Measurements from ENCODE around the gene GPR141.

GPR141 gene

GRCh38 chr7:37683246-37684120 lies at the start of gene GPR141:
GPR141 (plus strand) TSS chr7:37683766; CDS start chr7:37740394, 56,628 bp downstream.
- DNase-seq (ENCODE audit: low read depth in 2 of 2) = no peak

GRCh38 chr7:37635346-37635745 lies 48.2 kb upstream of the GPR141 start:
- no peak for DNase-seq (ENCODE audit: low read depth in 2 of 2)

GRCh38 chr7:37642028-37642540 lies 41.5 kb upstream of the GPR141 start:
- no peak for DNase-seq (ENCODE audit: low read depth in 2 of 2)

- DNase-seq (ENCODE audit: low read depth in 2 of 2) = no peak
Measured at GRCh38 chr7:37643876-37644275, 39.7 kb upstream of the GPR141 start.

- no peak for DNase-seq (ENCODE audit: low read depth in 2 of 2)
Measured at GRCh38 chr7:37645282-37646050, 38.1 kb upstream of the GPR141 start.

GRCh38 chr7:37656913-37657530 lies 26.5 kb upstream of the GPR141 start:
- no peak for DNase-seq (ENCODE audit: low read depth in 2 of 2)

- no peak for DNase-seq (ENCODE audit: low read depth in 2 of 2)
Measured at GRCh38 chr7:37657816-37658215, 25.8 kb upstream of the GPR141 start.

GRCh38 chr7:37659971-37660565 lies 23.5 kb upstream of the GPR141 start:
- no peak for DNase-seq (ENCODE audit: low read depth in 2 of 2)

- DNase-seq (ENCODE audit: low read depth in 2 of 2) = no peak
Measured at GRCh38 chr7:37660614-37661013, 23.0 kb upstream of the GPR141 start.

GRCh38 chr7:37663693-37664092 lies 19.9 kb upstream of the GPR141 start:
- no peak for DNase-seq (ENCODE audit: low read depth in 2 of 2)

GRCh38 chr7:37665352-37666022 lies 18.1 kb upstream of the GPR141 start:
- DNase-seq (ENCODE audit: low read depth in 2 of 2) = no peak

- no peak for DNase-seq (ENCODE audit: low read depth in 2 of 2)
Measured at GRCh38 chr7:37666026-37666799, 17.4 kb upstream of the GPR141 start.

- no peak for DNase-seq (ENCODE audit: low read depth in 2 of 2)
Measured at GRCh38 chr7:37669818-37670217, 13.7 kb upstream of the GPR141 start.

GRCh38 chr7:37670436-37670835 lies 13.1 kb upstream of the GPR141 start:
- DNase-seq (ENCODE audit: low read depth in 2 of 2) = no peak

- no peak for DNase-seq (ENCODE audit: low read depth in 2 of 2)
Measured at GRCh38 chr7:37671876-37672275, 11.7 kb upstream of the GPR141 start.

GRCh38 chr7:37672926-37673325 lies 10.6 kb upstream of the GPR141 start:
- no peak for DNase-seq (ENCODE audit: low read depth in 2 of 2)

- no peak for DNase-seq (ENCODE audit: low read depth in 2 of 2)
Measured at GRCh38 chr7:37673523-37673922, 10.0 kb upstream of the GPR141 start.

- no peak for DNase-seq (ENCODE audit: low read depth in 2 of 2)
Measured at GRCh38 chr7:37674531-37674930, 9.0 kb upstream of the GPR141 start.

GRCh38 chr7:37675749-37676148 lies 7.8 kb upstream of the GPR141 start:
- no peak for DNase-seq (ENCODE audit: low read depth in 2 of 2)

- no peak for DNase-seq (ENCODE audit: low read depth in 2 of 2)
Measured at GRCh38 chr7:37684927-37685326, 1.4 kb downstream of the GPR141 start.

Measured in stimulated activated CD4-positive, alpha-beta T cell treated with anti-CD3 and anti-CD28 coated beads, Interleukin-1b, Interleukin-23, amount 100 ng/mL, for 4 hours (primary cell).